ENCODE results near the gene ATP10D. TPM values are rescaled to one million over a fixed set of nuclear protein-coding genes. Genes with fewer than 3 reads are reported as not detected.

ATP10D gene
- total and polyA plus RNA-seq, 9 of the 15 experiments (the other 6 are each of a cell fraction or from before 2014, with no cell fraction given), result 0.10 to 0.36 (median 0.19) TPM; not detected in 1

DNA sequence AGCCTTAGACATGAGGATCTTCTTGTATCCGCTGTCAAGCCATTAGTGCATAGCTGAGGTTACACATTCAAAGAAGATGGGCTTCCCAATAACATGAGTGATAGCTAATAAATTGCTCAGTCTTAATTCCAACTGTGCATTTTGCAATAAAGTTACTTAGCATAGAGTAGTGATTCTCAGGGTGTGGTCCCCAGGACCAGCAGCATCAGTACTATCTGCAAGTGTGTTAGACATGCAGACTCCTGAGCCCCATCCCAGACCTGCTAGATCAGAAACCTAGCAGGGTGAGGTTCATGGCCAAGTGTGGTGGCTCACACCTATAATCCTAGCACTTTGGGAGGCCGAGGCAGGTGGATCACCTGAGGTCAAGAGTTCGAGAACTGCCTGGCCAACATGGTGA is 20.1 kb downstream of the ATP10D start (continued):
- TF ChIP-seq, protein P1, sequence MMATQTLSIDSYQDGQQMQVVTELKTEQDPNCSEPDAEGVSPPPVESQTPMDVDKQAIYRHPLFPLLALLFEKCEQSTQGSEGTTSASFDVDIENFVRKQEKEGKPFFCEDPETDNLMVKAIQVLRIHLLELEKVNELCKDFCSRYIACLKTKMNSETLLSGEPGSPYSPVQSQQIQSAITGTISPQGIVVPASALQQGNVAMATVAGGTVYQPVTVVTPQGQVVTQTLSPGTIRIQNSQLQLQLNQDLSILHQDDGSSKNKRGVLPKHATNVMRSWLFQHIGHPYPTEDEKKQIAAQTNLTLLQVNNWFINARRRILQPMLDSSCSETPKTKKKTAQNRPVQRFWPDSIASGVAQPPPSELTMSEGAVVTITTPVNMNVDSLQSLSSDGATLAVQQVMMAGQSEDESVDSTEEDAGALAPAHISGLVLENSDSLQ (IDR thresholded peaks at IDR 0.05), result no peak
- TF ChIP-seq ZNF217 (CRISPR knock-in tag; IDR thresholded peaks at IDR 0.05) (no peak), FOXP1 (CRISPR knock-in tag; IDR thresholded peaks at IDR 0.05) (no peak), ZFP1 (CRISPR knock-in tag; IDR thresholded peaks at IDR 0.05) (no peak), CHD4 (IDR thresholded peaks at IDR 0.05; ENCODE audit: insufficient read depth, insufficient replicate concordance, low read depth, low read length, poor library complexity, severe bottlenecking) (no peak)

DNA sequence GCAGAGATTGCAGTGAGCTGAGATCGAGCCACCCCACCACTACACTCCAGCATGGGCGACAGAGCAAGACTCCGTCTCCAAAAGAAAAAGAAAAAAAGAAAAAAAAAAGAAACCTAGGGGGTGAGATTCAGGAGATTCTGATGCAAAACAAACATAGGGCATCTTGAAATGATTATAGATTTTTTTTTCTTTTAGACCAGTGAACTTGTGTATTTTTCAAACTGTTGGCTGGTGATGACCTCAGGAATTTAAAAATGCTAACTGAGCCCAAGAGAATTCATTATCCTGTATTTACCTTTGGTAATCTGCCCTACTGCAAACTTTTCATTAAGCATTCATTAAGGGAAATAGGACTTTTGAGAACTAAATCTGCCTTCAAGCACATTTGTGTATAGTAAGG is 20.6 kb downstream of the ATP10D start:
- intact Hi-C loops (cut with micrococcal nuclease), result no loop called here
- no peak for ATAC-seq
- Histone ChIP-seq H3K4me1 (replicated peaks in 1 of 2; ENCODE audit: control insufficient read depth in 2 of 2, insufficient read depth in 2 of 2, low read length in 2 of 2) (no peaks in the 10 kb centered on the region), H3K9ac (ENCODE audit: insufficient read depth in 1 of 2, low read depth in 2 of 2, low read length in 2 of 2) (no peak overlapping the region), H3K79me2 (ENCODE audit: control insufficient read depth, insufficient read depth, low read length) (no peaks in the 10 kb centered on the region), H3K36me3 (ENCODE audit: control insufficient read depth, insufficient read depth, low read length) (no peaks in the 10 kb centered on the region), H3K9me1 (ENCODE audit: control insufficient read depth, insufficient read depth, low read length) (no peaks in the 10 kb centered on the region), H2AFZ (ENCODE audit: low read depth, low read length) (no peak overlapping the region), H3K4me2 (ENCODE audit: insufficient read depth, low read length) (no peak overlapping the region), H3K4me3 (no peak overlapping the region), H3K9me3 (replicated peaks; ENCODE audit: control insufficient read depth, insufficient read depth, low read depth, low read length) (no peaks in the 10 kb centered on the region), H3K27ac (ENCODE audit: extremely low read depth, low read depth, low read length) (no peak overlapping the region), H3K27me3 (ENCODE audit: control insufficient read depth in 2 of 2, insufficient read depth in 2 of 2, low read length in 2 of 2) (no peaks in the 10 kb centered on the region), H4K20me1 (replicated peaks; ENCODE audit: control insufficient read depth, insufficient read depth, low read length) (no peaks in the 10 kb centered on the region)
- no TSS peak for BruUV-seq (replicated peaks)
- no peak for DNase-seq (ENCODE audit: extremely low read depth in 1 of 4, low spot score in 3 of 4)
- in situ Hi-C loops (cut with MboI), result no loop called here
- ChIA-PET CTCF (ENCODE audit: low intra/inter-chr PET ratio) (no interaction called here), POLR2A (no interaction called here)
- WGBS (ENCODE audit: insufficient coverage, low coverage, missing lambda C conversion rate), result 0% methylated on average over 3 of the region's 3 CpGs
- no peak for FAIRE-seq
- TF ChIP-seq KLF10 (CRISPR knock-in tag; IDR thresholded peaks at IDR 0.05), result no peak
- TF ChIP-seq TAF7 (tag; IDR thresholded peaks at IDR 0.05), result no peak
- TF ChIP-seq, protein P2, sequence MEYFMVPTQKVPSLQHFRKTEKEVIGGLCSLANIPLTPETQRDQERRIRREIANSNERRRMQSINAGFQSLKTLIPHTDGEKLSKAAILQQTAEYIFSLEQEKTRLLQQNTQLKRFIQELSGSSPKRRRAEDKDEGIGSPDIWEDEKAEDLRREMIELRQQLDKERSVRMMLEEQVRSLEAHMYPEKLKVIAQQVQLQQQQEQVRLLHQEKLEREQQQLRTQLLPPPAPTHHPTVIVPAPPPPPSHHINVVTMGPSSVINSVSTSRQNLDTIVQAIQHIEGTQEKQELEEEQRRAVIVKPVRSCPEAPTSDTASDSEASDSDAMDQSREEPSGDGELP (CRISPR knock-in tag; IDR thresholded peaks at IDR 0.05; ENCODE audit: borderline replicate concordance), result no peak
- no peak for TF ChIP-seq ZNF79 (CRISPR knock-in tag; IDR thresholded peaks at IDR 0.05; ENCODE audit: low read depth)
- no peak for TF ChIP-seq PTTG1 (tag; IDR thresholded peaks at IDR 0.05; ENCODE audit: low read depth)
- TF ChIP-seq, protein P3, sequence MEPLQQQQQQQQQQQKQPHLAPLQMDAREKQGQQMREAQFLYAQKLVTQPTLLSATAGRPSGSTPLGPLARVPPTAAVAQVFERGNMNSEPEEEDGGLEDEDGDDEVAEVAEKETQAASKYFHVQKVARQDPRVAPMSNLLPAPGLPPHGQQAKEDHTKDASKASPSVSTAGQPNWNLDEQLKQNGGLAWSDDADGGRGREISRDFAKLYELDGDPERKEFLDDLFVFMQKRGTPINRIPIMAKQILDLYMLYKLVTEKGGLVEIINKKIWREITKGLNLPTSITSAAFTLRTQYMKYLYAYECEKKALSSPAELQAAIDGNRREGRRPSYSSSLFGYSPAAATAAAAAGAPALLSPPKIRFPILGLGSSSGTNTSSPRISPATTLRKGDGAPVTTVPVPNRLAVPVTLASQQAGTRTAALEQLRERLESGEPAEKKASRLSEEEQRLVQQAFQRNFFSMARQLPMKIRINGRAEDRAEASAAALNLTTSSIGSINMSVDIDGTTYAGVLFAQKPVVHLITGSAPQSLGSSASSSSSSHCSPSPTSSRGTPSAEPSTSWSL (CRISPR knock-in tag; IDR thresholded peaks at IDR 0.05; ENCODE audit: borderline replicate concordance), result no peak
- no peak for TF ChIP-seq WHSC1 (IDR thresholded peaks at IDR 0.05; ENCODE audit: low read length)
- TF ChIP-seq PPARD (CRISPR knock-in tag; IDR thresholded peaks at IDR 0.05), result no peak
- TF ChIP-seq, protein P4, sequence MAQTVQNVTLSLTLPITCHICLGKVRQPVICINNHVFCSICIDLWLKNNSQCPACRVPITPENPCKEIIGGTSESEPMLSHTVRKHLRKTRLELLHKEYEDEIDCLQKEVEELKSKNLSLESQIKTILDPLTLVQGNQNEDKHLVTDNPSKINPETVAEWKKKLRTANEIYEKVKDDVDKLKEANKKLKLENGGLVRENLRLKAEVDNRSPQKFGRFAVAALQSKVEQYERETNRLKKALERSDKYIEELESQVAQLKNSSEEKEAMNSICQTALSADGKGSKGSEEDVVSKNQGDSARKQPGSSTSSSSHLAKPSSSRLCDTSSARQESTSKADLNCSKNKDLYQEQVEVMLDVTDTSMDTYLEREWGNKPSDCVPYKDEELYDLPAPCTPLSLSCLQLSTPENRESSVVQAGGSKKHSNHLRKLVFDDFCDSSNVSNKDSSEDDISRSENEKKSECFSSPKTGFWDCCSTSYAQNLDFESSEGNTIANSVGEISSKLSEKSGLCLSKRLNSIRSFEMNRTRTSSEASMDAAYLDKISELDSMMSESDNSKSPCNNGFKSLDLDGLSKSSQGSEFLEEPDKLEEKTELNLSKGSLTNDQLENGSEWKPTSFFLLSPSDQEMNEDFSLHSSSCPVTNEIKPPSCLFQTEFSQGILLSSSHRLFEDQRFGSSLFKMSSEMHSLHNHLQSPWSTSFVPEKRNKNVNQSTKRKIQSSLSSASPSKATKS (CRISPR knock-in tag; IDR thresholded peaks at IDR 0.05), result no peak
- no peak for TF ChIP-seq ELF4 (CRISPR knock-in tag; IDR thresholded peaks at IDR 0.05)
- no peak for TF ChIP-seq ZNF12 (CRISPR knock-in tag; IDR thresholded peaks at IDR 0.05)
- TF ChIP-seq ZNF239 (CRISPR knock-in tag; IDR thresholded peaks at IDR 0.05), result no peak
